ENCODE measurements around the gene RIPK4.

Gene RIPK4

DNA sequence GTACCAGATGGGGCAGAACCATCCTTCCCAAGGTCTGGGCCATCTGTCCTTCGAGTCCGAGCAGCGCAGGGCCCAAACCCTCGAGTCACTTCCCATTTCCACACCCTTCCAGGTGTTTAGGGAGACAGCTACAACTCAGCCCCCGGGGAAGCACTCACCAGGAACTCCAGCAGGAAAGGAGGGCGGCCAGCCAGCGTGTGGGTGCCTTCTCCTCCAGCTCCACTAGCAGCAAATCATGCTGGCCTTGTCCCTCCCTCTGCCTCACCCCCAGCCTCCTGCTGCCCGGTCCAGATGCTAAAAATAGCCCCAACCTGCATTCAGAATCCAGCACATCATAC lies 56.1 kb downstream of the RIPK4 start:
- Histone ChIP-seq H3K9me3 (ENCODE audit: control extremely low read depth in 1 of 5, control insufficient read depth in 4 of 5, insufficient read depth in 2 of 5, low read depth in 1 of 5, low read length in 4 of 5) (peaks cover 0 to 7% (median 0%) of the 10 kb centered on the region in 5 experiments), H3K4me1 (ENCODE audit: control extremely low read depth in 1 of 4, control insufficient read depth in 4 of 4, insufficient read depth in 4 of 4, low read length in 3 of 4) (peaks cover 0 to 4% (median 0%) of the 10 kb centered on the region in 4 experiments), H3K27me3 (replicated peaks in 2 of 5; ENCODE audit: control insufficient read depth in 4 of 5, insufficient read depth in 5 of 5, low read length in 4 of 5) (peaks cover 2 to 62% (median 32%) of the 10 kb centered on the region in 5 experiments), H3K36me3 (ENCODE audit: control insufficient read depth in 4 of 4, insufficient read depth in 4 of 4, low read length in 3 of 4) (no peaks in the 10 kb centered on the region), H3K27ac (ENCODE audit: insufficient read depth in 1 of 2, low read depth in 1 of 2, low read length in 2 of 2, poor library complexity in 1 of 2, severe bottlenecking in 2 of 2) (no peak overlapping the region), H3K4me3 (ENCODE audit: control insufficient read depth in 1 of 7, extremely low read depth in 1 of 7, insufficient read depth in 4 of 7, low read depth in 2 of 7, low read length in 6 of 7) (no peak overlapping the region)
- DNase-seq = no peak
- CTCF ChIA-PET = no interaction called here
- POLR2A ChIA-PET = no interaction called here
- 70% methylated on average over 2 of the region's 8 CpGs for WGBS (ENCODE audit: insufficient coverage)

DNA sequence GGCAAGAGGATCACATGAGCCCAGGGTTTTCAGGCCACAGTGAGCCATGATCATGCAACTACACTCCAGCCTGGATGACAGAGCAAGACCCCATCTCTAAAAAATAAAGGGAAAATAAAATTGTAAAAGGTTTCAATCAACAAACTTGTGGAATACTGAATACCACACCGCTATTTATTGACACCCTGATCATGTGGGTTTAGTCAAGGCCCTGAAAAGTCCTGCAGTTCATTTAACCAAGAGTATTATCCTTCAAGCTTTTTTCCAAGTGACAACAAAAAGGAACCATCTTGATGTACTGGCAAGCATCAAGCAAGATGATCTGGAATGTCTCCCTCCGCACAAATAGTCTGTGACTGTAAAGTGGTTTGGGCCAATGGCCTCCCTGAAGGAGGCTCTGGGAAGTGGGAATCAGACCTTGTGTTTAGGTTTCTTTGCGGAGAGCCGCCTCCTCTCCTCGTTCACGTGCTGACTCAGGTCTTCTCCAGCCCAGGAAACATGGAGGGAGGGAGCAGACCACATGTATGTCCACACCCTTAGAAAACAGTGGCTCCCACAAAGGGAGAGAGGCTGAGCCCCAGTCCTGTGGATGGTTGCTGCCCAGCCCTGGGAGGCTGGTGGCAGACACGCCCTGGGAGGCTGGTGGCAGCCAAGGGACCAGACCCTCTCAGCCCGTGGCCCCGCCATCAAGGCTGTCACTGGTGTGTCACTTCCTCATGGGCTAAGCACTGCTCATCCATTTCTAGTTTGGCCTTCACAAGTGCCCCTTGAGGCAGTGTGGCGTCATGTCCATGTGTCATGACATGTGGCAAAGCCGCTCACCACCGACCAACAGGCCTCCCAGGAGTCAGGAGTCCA lies 56.7 kb downstream of the RIPK4 start:
- H3K27me3 ChIP-seq (replicated peaks in 2 of 5; ENCODE audit: control insufficient read depth in 4 of 5, insufficient read depth in 5 of 5, low read length in 4 of 5) = peaks cover 2 to 57% (median 26%) of the 10 kb centered on the region in 5 experiments
- DNase-seq = no peak
- no peaks in the 10 kb centered on the region for H3K36me3 ChIP-seq (ENCODE audit: control insufficient read depth in 4 of 4, insufficient read depth in 4 of 4, low read length in 3 of 4)
- no peak overlapping the region for H3K27ac ChIP-seq (ENCODE audit: insufficient read depth in 1 of 2, low read depth in 1 of 2, low read length in 2 of 2, poor library complexity in 1 of 2, severe bottlenecking in 2 of 2)
- ChIA-PET POLR2A (no interaction called here), CTCF (no interaction called here)
- peaks cover 0 to 4% (median 0%) of the 10 kb centered on the region in 4 experiments for H3K4me1 ChIP-seq (ENCODE audit: control extremely low read depth in 1 of 4, control insufficient read depth in 4 of 4, insufficient read depth in 4 of 4, low read length in 3 of 4)
- no peak overlapping the region for H3K4me3 ChIP-seq (ENCODE audit: control insufficient read depth in 1 of 7, extremely low read depth in 1 of 7, insufficient read depth in 4 of 7, low read depth in 2 of 7, low read length in 6 of 7)
- H3K9me3 ChIP-seq (ENCODE audit: control extremely low read depth in 1 of 5, control insufficient read depth in 4 of 5, insufficient read depth in 2 of 5, low read depth in 1 of 5, low read length in 4 of 5) = peaks cover 0 to 7% (median 0%) of the 10 kb centered on the region in 5 experiments
- 97% methylated on average over 11 of the region's 12 CpGs for WGBS (ENCODE audit: insufficient coverage)

DNA sequence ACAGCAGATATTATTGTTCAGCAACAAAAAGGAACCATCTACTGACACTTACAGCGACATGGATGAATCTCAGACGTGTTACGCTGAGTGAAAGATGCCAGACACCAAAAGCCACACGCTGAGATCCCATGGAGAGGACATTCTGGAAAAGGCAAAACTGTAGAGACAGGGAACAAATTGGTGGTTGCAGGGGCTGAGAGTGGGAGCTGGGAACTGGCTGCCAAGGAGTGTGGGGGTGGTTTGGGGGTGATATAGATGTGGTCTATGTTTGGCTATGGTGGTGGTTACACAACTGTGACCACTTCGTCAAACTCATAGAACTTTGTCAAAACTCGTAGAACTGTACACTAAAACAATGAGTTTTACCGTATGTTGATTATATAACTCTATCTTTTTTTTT lies 57.7 kb downstream of the RIPK4 start:
- POLR2A ChIA-PET = interaction anchor here (0.6 kb wide), 1 partner anchor 62 kb away, joined by 5 read pairs; no protein-coding TSS in a partner anchor
- H3K4me1 ChIP-seq (ENCODE audit: control extremely low read depth in 1 of 4, control insufficient read depth in 4 of 4, insufficient read depth in 4 of 4, low read length in 3 of 4) = peaks cover 0 to 4% (median 0%) of the 10 kb centered on the region in 4 experiments
- no peak for DNase-seq
- H3K4me3 ChIP-seq (ENCODE audit: control insufficient read depth in 1 of 7, extremely low read depth in 1 of 7, insufficient read depth in 4 of 7, low read depth in 2 of 7, low read length in 6 of 7) = no peak overlapping the region
- H3K9me3 ChIP-seq (ENCODE audit: control extremely low read depth in 1 of 5, control insufficient read depth in 4 of 5, insufficient read depth in 2 of 5, low read depth in 1 of 5, low read length in 4 of 5) = peaks cover 0 to 7% (median 0%) of the 10 kb centered on the region in 5 experiments
- H3K36me3 ChIP-seq (ENCODE audit: control insufficient read depth in 4 of 4, insufficient read depth in 4 of 4, low read length in 3 of 4) = no peaks in the 10 kb centered on the region
- CTCF ChIA-PET = no interaction called here
- no peak overlapping the region for H3K27ac ChIP-seq (ENCODE audit: insufficient read depth in 1 of 2, low read depth in 1 of 2, low read length in 2 of 2, poor library complexity in 1 of 2, severe bottlenecking in 2 of 2)
- peaks cover 2 to 49% (median 22%) of the 10 kb centered on the region in 5 experiments for H3K27me3 ChIP-seq (replicated peaks in 2 of 5; ENCODE audit: control insufficient read depth in 4 of 5, insufficient read depth in 5 of 5, low read length in 4 of 5)
- 76% methylated on average over 4 of the region's 7 CpGs for WGBS (ENCODE audit: insufficient coverage)

DNA sequence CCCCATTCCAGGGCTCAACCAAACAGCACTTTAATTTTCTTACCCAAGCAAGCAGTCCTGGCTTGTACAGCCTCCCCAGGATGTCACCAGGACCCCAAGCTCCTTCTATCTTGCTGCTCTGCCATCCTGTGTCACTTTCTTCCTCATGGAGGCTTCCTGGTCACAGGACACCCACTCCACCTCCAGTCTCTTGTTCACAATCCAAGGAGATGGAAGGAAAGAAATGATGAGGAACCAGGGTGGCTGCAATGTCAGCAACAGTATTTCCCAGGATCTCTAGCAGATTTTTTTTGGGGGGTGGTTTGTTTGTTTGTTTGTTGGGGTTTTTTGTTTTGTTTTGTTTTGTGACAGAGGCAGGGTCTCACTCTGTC lies 58.9 kb downstream of the RIPK4 start:
- peaks cover 0 to 7% (median 0%) of the 10 kb centered on the region in 5 experiments for H3K9me3 ChIP-seq (ENCODE audit: control extremely low read depth in 1 of 5, control insufficient read depth in 4 of 5, insufficient read depth in 2 of 5, low read depth in 1 of 5, low read length in 4 of 5)
- H3K36me3 ChIP-seq (ENCODE audit: control insufficient read depth in 4 of 4, insufficient read depth in 4 of 4, low read length in 3 of 4) = no peaks in the 10 kb centered on the region
- H3K27me3 ChIP-seq (replicated peaks in 2 of 5; ENCODE audit: control insufficient read depth in 4 of 5, insufficient read depth in 5 of 5, low read length in 4 of 5) = peaks cover 2 to 37% (median 22%) of the 10 kb centered on the region in 5 experiments
- DNase-seq = no peak
- ChIA-PET CTCF (no interaction called here), POLR2A (no interaction called here)
- H3K4me1 ChIP-seq (ENCODE audit: control extremely low read depth in 1 of 4, control insufficient read depth in 4 of 4, insufficient read depth in 4 of 4, low read length in 3 of 4) = peaks cover 0 to 4% (median 0%) of the 10 kb centered on the region in 4 experiments
- no peak overlapping the region for H3K4me3 ChIP-seq (ENCODE audit: control insufficient read depth in 1 of 7, extremely low read depth in 1 of 7, insufficient read depth in 4 of 7, low read depth in 2 of 7, low read length in 6 of 7)
- H3K27ac ChIP-seq (ENCODE audit: insufficient read depth in 1 of 2, low read depth in 1 of 2, low read length in 2 of 2, poor library complexity in 1 of 2, severe bottlenecking in 2 of 2) = no peak overlapping the region

DNA sequence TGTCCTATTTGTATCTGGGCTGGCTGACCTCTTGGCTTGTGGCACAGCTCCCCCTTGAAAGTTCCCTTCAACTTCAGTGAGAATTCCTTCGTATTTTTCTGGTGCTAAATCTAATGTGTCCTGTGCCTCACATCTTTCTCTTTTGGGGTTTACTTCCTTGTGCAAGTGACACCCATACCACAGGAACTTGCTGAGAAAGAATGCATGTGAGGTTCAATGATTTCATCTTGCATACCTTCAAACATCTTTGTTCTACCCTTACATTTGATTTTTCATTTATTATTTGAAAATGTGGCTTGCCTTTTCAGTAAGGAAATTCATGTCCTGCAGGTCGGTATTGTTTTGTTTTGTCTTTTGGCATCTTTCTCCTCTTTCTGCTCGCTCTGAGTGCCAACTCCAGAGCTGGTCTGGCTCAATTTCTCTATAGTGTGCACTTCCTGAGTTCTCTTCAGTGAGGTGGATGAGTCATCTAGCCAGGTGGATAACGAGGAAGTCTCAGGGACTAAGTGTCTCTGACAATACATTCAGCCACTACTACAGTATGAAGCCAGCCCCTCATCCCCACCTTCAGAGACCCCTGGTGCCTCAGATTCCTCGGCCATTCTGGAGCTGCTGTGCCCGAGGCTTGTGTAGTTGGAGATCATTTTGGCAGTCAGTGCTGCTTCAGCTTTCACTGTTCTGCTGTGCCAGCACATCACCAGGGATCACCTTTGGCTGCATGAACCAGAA lies 59.5 kb downstream of the RIPK4 start:
- DNase-seq = peak in 2 of 3 donors; percentile 11 to 28
- no peak overlapping the region for H3K4me3 ChIP-seq (ENCODE audit: control insufficient read depth in 1 of 7, extremely low read depth in 1 of 7, insufficient read depth in 4 of 7, low read depth in 2 of 7, low read length in 6 of 7)
- peaks cover 0 to 3% (median 0%) of the 10 kb centered on the region in 4 experiments for H3K4me1 ChIP-seq (ENCODE audit: control extremely low read depth in 1 of 4, control insufficient read depth in 4 of 4, insufficient read depth in 4 of 4, low read length in 3 of 4)
- H3K27me3 ChIP-seq (replicated peaks in 2 of 5; ENCODE audit: control insufficient read depth in 4 of 5, insufficient read depth in 5 of 5, low read length in 4 of 5) = peaks cover 2 to 35% (median 22%) of the 10 kb centered on the region in 5 experiments
- no peak overlapping the region for H3K27ac ChIP-seq (ENCODE audit: insufficient read depth in 1 of 2, low read depth in 1 of 2, low read length in 2 of 2, poor library complexity in 1 of 2, severe bottlenecking in 2 of 2)
- WGBS (ENCODE audit: insufficient coverage) = 59% methylated on average over 4 of the region's 6 CpGs
- peaks cover 0 to 7% (median 0%) of the 10 kb centered on the region in 5 experiments for H3K9me3 ChIP-seq (ENCODE audit: control extremely low read depth in 1 of 5, control insufficient read depth in 4 of 5, insufficient read depth in 2 of 5, low read depth in 1 of 5, low read length in 4 of 5)
- H3K36me3 ChIP-seq (ENCODE audit: control insufficient read depth in 4 of 4, insufficient read depth in 4 of 4, low read length in 3 of 4) = no peaks in the 10 kb centered on the region
- CTCF ChIA-PET = no interaction called here
- POLR2A ChIA-PET = no interaction called here

DNA sequence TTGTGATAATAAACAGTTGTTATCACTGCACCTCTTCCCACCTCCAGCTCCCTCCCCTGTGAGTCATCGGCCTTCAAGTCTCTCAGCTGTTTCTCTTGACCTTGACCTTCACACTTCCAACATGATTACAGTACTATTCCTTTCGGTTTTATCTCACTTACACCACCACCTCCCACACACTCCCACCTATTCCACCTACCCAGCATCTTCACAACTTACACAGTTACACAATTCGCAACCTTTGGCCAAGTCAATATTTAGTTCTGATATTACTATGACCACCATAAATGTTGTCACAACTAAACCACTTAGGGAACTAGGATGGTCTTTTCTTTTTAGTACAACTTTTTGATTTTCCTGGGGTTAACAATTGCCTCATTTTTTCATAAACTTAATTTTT lies 60.2 kb downstream of the RIPK4 start:
- CTCF ChIA-PET = no interaction called here

DNA sequence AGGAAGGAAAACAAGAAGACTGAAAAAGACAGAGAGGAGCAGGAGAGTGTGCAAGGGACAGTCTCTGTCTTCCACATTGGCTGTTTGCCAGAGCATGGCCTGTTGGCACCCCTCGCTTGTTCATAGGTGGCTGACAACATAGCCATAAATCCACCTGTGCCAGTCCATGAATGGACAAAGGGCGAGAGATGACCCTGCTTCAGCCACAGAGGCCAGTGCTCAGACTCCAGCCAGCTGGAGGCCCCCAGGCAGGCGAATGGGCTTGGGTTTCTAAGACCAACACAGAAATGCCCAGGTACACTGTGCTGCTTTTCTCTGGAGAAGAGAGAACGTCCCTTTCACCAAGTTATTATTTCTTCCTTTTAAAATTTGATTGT lies 60.6 kb downstream of the RIPK4 start:
- peaks cover 0 to 7% (median 0%) of the 10 kb centered on the region in 5 experiments for H3K9me3 ChIP-seq (ENCODE audit: control extremely low read depth in 1 of 5, control insufficient read depth in 4 of 5, insufficient read depth in 2 of 5, low read depth in 1 of 5, low read length in 4 of 5)
- DNase-seq = no peak
- no peak overlapping the region for H3K27ac ChIP-seq (ENCODE audit: insufficient read depth in 1 of 2, low read depth in 1 of 2, low read length in 2 of 2, poor library complexity in 1 of 2, severe bottlenecking in 2 of 2)
- no peak overlapping the region for H3K4me3 ChIP-seq (ENCODE audit: control insufficient read depth in 1 of 7, extremely low read depth in 1 of 7, insufficient read depth in 4 of 7, low read depth in 2 of 7, low read length in 6 of 7)
- CTCF ChIA-PET = no interaction called here
- 100% methylated on average over 2 of the region's 4 CpGs for WGBS (ENCODE audit: insufficient coverage)
- no peaks in the 10 kb centered on the region for H3K4me1 ChIP-seq (ENCODE audit: control extremely low read depth in 1 of 4, control insufficient read depth in 4 of 4, insufficient read depth in 4 of 4, low read length in 3 of 4)
- H3K36me3 ChIP-seq (ENCODE audit: control insufficient read depth in 4 of 4, insufficient read depth in 4 of 4, low read length in 3 of 4) = no peaks in the 10 kb centered on the region
- POLR2A ChIA-PET = no interaction called here
- peaks cover 2 to 23% (median 16%) of the 10 kb centered on the region in 5 experiments for H3K27me3 ChIP-seq (replicated peaks in 2 of 5; ENCODE audit: control insufficient read depth in 4 of 5, insufficient read depth in 5 of 5, low read length in 4 of 5)

More for the DNA sequence above, 60.2 kb downstream of the RIPK4 start:
- no peak for DNase-seq
- H3K9me3 ChIP-seq (ENCODE audit: control extremely low read depth in 1 of 5, control insufficient read depth in 4 of 5, insufficient read depth in 2 of 5, low read depth in 1 of 5, low read length in 4 of 5) = peaks cover 0 to 7% (median 0%) of the 10 kb centered on the region in 5 experiments
- WGBS (ENCODE audit: insufficient coverage) = 94% methylated on average over 3 of the region's 3 CpGs
- no peak overlapping the region for H3K4me3 ChIP-seq (ENCODE audit: control insufficient read depth in 1 of 7, extremely low read depth in 1 of 7, insufficient read depth in 4 of 7, low read depth in 2 of 7, low read length in 6 of 7)
- no peaks in the 10 kb centered on the region for H3K36me3 ChIP-seq (ENCODE audit: control insufficient read depth in 4 of 4, insufficient read depth in 4 of 4, low read length in 3 of 4)
- no peaks in the 10 kb centered on the region for H3K4me1 ChIP-seq (ENCODE audit: control extremely low read depth in 1 of 4, control insufficient read depth in 4 of 4, insufficient read depth in 4 of 4, low read length in 3 of 4)
- POLR2A ChIA-PET = no interaction called here
- H3K27ac ChIP-seq (ENCODE audit: insufficient read depth in 1 of 2, low read depth in 1 of 2, low read length in 2 of 2, poor library complexity in 1 of 2, severe bottlenecking in 2 of 2) = no peak overlapping the region
- peaks cover 2 to 28% (median 19%) of the 10 kb centered on the region in 5 experiments for H3K27me3 ChIP-seq (replicated peaks in 2 of 5; ENCODE audit: control insufficient read depth in 4 of 5, insufficient read depth in 5 of 5, low read length in 4 of 5)

Data from common myeloid progenitor, CD34-positive (primary cell).